HEK293T (cell line): ENCODE results near the gene MRPL52.
A peak's percentile ranks its signal among the peaks of the same experiment; 100 is the strongest.
"Not testable (repeated sequence)": the region's sequence is repeated elsewhere in the genome, so short reads cannot be mapped to it uniquely, and the experiment has no call there.

ENCODE experiments used
- CTCF ChIA-PET: fragments of 350-600 bp; formaldehyde crosslinking; extraction: SDS; loops from one replicate; lab custom pipeline; 2021; ENCODE audit warnings: antibody characterized with exemption, inconsistent platforms; lab: Yijun Ruan, JAX
- POLR2A ChIA-PET: fragments of 350-600 bp; formaldehyde crosslinking; extraction: SDS; loops from one replicate; lab custom pipeline; 2020; ENCODE audit warnings: antibody characterized with exemption, inconsistent platforms; lab: Yijun Ruan, JAX
- DNase-seq: peaks from one replicate; pipeline ENCODE4 v3.0.0; 2012; ENCODE audit warnings: mixed read lengths; ENCODE audit errors: extremely low spot score
- ARNT ChIP-seq: fragments of 450-650 bp; IDR thresholded peaks from 2 replicates; pipeline ENCODE4 v1.6.1; 2017; ENCODE audit warnings: mild to moderate bottlenecking
- BHLHE40 ChIP-seq: fragments of 450-650 bp; IDR thresholded peaks from 2 replicates; pipeline ENCODE4 v1.6.1; 2016; ENCODE audit warnings: mild to moderate bottlenecking, moderate library complexity, borderline replicate concordance
- CTBP1 ChIP-seq: fragments of 450-650 bp; IDR thresholded peaks from 2 replicates; pipeline ENCODE4 v1.6.1; 2016; ENCODE audit warnings: borderline replicate concordance
- ELF4 ChIP-seq: fragments of 450-650 bp; IDR thresholded peaks from 2 replicates; pipeline ENCODE4 v1.6.1; 2017; ENCODE audit warnings: antibody characterized with exemption
- FOXA1 ChIP-seq: fragments of 450-650 bp; IDR thresholded peaks from 2 replicates; pipeline ENCODE4 v1.6.1; 2016; ENCODE audit warnings: mild to moderate bottlenecking
- FOXK2 ChIP-seq: fragments of 450-650 bp; IDR thresholded peaks from 2 replicates; pipeline ENCODE4 v1.6.1; 2016; ENCODE audit warnings: mild to moderate bottlenecking
- FOXM1 ChIP-seq: fragments of 450-650 bp; IDR thresholded peaks from 2 replicates; pipeline ENCODE4 v1.6.1; 2017; ENCODE audit warnings: mild to moderate bottlenecking, borderline replicate concordance
- HDGF ChIP-seq: fragments of 450-650 bp; IDR thresholded peaks from 2 replicates; pipeline ENCODE4 v1.6.1; 2017; ENCODE audit warnings: antibody characterized with exemption, borderline replicate concordance
- L3MBTL2 ChIP-seq: fragments of 450-650 bp; conservative IDR thresholded peaks from 2 replicates; pipeline ENCODE4 v1.6.1; 2016; ENCODE audit warnings: mild to moderate bottlenecking
- LEF1 ChIP-seq: fragments of 450-650 bp; IDR thresholded peaks from 2 replicates; pipeline ENCODE4 v1.6.1; 2017; ENCODE audit warnings: mild to moderate bottlenecking, borderline replicate concordance
- NFRKB ChIP-seq: fragments of 450-650 bp; IDR thresholded peaks from 2 replicates; pipeline ENCODE4 v1.6.1; 2016; ENCODE audit warnings: mild to moderate bottlenecking, moderate library complexity
- PKNOX1 ChIP-seq: fragments of 450-650 bp; IDR thresholded peaks from 2 replicates; pipeline ENCODE4 v1.6.1; 2016
- SP1 ChIP-seq: fragments of 450-650 bp; IDR thresholded peaks from 2 replicates; pipeline ENCODE4 v1.6.1; 2017
- SUZ12 ChIP-seq: fragments of 450-650 bp; IDR thresholded peaks from 2 replicates; pipeline ENCODE4 v1.6.1; 2016; ENCODE audit warnings: mild to moderate bottlenecking
- TARDBP ChIP-seq: fragments of 450-650 bp; IDR thresholded peaks from 2 replicates; pipeline ENCODE4 v1.6.1; 2016
- ZNF384 ChIP-seq: fragments of 450-650 bp; IDR thresholded peaks from 2 replicates; pipeline ENCODE4 v1.6.1; 2016

MRPL52 gene

GRCh38 chr14:22822571-22823098 lies 7.1 kb upstream of the MRPL52 start:
- ChIA-PET CTCF (interaction anchor here (0.6 to 3.3 kb wide), 16 partner anchors 8 to 1297 kb away, joined by 3 to 62 read pairs (median 3); partner anchors contain the start of genes HAUS4 and SALL2), POLR2A (interaction anchor here (0.7 to 1.8 kb wide), 13 partner anchors 13 to 263 kb away, joined by 3 to 13 read pairs (median 5); partner anchors contain the start of genes LRP10 and OXA1L)
- no peak for TF ChIP-seq ARNT
- peak; percentile 79 for DNase-seq

GRCh38 chr14:22824711-22825359 lies 4.9 kb upstream of the MRPL52 start:
- POLR2A ChIA-PET = no interaction called here
- TF ChIP-seq TARDBP (no peak), FOXK2 (no peak), BHLHE40 (no peak), CTBP1 (no peak), ZNF384 (no peak), SP1 (no peak), L3MBTL2 (no peak)
- no peak for DNase-seq
- CTCF ChIA-PET = interaction anchor here (0.7 to 3.3 kb wide), 4 partner anchors 27 to 268 kb away, joined by 3 to 62 read pairs (median 8); no protein-coding TSS in a partner anchor

- DNase-seq = not testable (repeated sequence)
Measured at GRCh38 chr14:22829076-22829660, 519 bp upstream of the MRPL52 start.

GRCh38 chr14:22830443-22831010 lies 840 bp downstream of the MRPL52 start:
- ChIA-PET CTCF (interaction anchor here (0.7 to 1.3 kb wide), 3 partner anchors 10 to 1357 kb away, joined by 4 to 5 read pairs (median 4); no protein-coding TSS in a partner anchor), POLR2A (interaction anchor here (0.7 to 1.3 kb wide), 5 partner anchors 8 to 64 kb away, joined by 3 to 11 read pairs (median 6); partner anchors contain the start of gene OXA1L)
- no peak for DNase-seq
- TF ChIP-seq ARNT (no peak), ELF4 (no peak), NFRKB (no peak), L3MBTL2 (no peak), SUZ12 (no peak), FOXK2 (no peak), FOXA1 (no peak), ZNF384 (no peak), LEF1 (no peak), TARDBP (no peak), HDGF (no peak), CTBP1 (no peak), SP1 (no peak), PKNOX1 (no peak), FOXM1 (no peak)

More at GRCh38 chr14:22829076-22829660, 519 bp upstream of the MRPL52 start:
- CTCF ChIA-PET = not testable (repeated sequence)
- POLR2A ChIA-PET = interaction anchor here (0.8 to 1.1 kb wide), 3 partner anchors 20 to 57 kb away, joined by 3 read pairs; no protein-coding TSS in a partner anchor

- TF ChIP-seq ARNT = no peak
- no peak for TF ChIP-seq SP1
- TF ChIP-seq ELF4 = no peak
- TF ChIP-seq FOXK2 = no peak
- TF ChIP-seq BHLHE40 = no peak
- no peak for TF ChIP-seq FOXM1
- no peak for TF ChIP-seq FOXA1
- no peak for TF ChIP-seq TARDBP
- no peak for TF ChIP-seq NFRKB
- TF ChIP-seq ZNF384 = no peak
- TF ChIP-seq CTBP1 = no peak
- no peak for TF ChIP-seq L3MBTL2
- no peak for TF ChIP-seq SUZ12
- TF ChIP-seq PKNOX1 = no peak
- no peak for TF ChIP-seq HDGF
- ChIA-PET POLR2A (interaction anchor here (1.9 kb wide), 1 partner anchor 12 kb away, joined by 7 read pairs; no protein-coding TSS in a partner anchor), CTCF (interaction anchor here (0.6 to 1.0 kb wide), 2 partner anchors 17 to 19 kb away, joined by 3 read pairs; no protein-coding TSS in a partner anchor)
- no peak for DNase-seq
Measured at GRCh38 chr14:22835505-22835904, 5.8 kb downstream of the MRPL52 start.

- TF ChIP-seq BHLHE40 (no peak), FOXM1 (no peak), HDGF (no peak), TARDBP (no peak)
- ChIA-PET POLR2A (interaction anchor here (1.9 kb wide), 1 partner anchor 13 kb away, joined by 7 read pairs; no protein-coding TSS in a partner anchor), CTCF (interaction anchor here (0.5 to 0.6 kb wide), 3 partner anchors 17 to 119 kb away, joined by 3 read pairs; no protein-coding TSS in a partner anchor)
- DNase-seq = no peak
Measured at GRCh38 chr14:22836301-22837113, 6.8 kb downstream of the MRPL52 start, which contains the start of gene MMP14. Gene MMP14 (plus strand): TSS chr14:22836585. CDS start chr14:22836818, 233 bp downstream.
